GM19397 (cell line): Measurements from ENCODE around the gene MRPL48.
"Not testable (repeated sequence)": the region's sequence is repeated elsewhere in the genome, so short reads cannot be mapped to it uniquely, and the experiment has no call there.

Experiments used
- ATAC-seq: cut with Tn5 transposase; IDR thresholded peaks from one replicate; pipeline ENCODE4 v1.9.1; 2021; ENCODE audit warnings: mild to moderate bottlenecking, moderate library complexity; ENCODE audit not compliant: unreplicated experiment

MRPL48 gene

DNA sequence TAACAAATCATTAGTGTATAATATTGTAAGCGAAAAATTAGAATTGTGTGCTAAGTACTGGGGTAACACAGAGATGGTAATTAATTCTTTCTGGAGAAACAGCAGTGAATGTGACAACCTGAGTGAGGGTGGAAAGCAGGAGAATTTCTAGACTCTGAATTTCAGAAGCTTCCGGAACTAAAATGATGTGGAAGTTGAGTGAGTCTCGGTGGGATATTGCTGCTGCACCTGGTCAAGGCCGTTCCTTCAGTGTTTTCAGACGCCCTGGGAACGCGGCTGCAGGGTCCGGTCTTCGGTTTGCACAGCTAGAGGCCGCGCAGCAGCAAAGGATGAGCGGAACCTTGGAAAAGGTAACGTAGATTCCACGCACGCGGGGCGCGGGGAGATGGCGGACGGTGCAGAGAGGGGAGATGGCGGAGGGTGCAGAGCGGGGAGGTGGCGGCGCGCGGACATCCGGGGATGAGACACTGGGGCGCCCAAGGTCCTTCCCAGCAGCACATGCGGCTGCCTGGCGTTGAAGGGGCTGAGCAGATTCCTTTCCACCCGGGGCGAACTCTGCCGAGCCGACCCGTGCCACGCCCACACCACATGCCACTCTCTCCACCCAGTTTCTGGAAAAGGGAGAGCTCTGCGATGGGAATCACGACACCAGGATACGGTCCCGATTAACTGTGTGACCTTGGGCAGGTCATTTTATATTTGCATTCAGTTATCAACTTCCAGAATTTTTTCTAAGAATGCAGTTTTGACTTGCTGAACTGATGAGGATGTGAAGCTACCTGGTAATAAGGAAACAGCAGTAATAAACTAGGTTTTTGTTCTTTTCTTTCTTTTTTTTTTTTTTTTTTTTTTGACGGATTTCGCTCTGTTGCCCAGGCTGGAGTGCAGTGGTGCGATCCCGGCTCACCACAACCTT lies at the start of gene MRPL48:
Gene MRPL48 (plus strand): TSS at position 232 of the 916 bp plus-strand sequence. CDS start 98 bp downstream, at position 330.
- ATAC-seq: peak; percentile 96

DNA sequence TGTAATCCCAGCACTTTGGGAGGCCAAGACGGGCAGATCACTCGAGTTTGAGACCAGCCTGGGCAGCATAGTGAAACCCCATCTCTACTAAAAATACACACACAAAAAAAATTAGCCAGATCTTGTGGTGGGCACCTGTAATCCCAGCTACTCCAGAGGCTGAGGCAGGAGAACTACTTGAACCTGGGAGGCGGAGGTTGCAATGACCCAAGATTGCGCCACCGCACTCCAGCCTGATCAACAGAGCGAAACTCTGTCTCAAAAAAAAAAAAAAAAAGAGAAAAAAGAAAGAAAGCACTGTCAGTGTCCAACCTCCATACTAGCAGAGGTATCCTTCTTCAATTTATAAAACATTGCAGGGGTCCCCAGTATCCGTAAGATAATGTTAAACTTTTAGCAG lies 44.6 kb upstream of the MRPL48 start:
- no peak for ATAC-seq

DNA sequence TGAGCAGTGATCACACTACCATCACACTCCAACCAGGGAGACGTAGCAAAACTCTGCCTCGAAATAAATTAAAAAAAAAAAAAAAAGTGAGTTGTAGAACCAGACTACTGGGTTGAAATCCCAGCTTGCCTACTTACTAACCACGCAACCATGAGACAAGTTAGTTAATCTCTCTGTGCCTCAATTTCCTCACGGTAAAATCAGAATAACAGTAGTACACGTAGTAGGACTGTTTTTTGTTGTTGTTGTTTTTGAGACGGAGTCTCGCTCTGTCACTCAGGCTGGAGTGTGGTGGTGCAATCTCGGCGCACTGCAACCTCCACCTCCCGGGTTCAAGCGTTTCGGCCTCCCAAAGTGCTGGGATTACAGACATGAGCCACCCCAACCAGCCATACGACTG lies 41.0 kb upstream of the MRPL48 start:
- ATAC-seq: no peak

DNA sequence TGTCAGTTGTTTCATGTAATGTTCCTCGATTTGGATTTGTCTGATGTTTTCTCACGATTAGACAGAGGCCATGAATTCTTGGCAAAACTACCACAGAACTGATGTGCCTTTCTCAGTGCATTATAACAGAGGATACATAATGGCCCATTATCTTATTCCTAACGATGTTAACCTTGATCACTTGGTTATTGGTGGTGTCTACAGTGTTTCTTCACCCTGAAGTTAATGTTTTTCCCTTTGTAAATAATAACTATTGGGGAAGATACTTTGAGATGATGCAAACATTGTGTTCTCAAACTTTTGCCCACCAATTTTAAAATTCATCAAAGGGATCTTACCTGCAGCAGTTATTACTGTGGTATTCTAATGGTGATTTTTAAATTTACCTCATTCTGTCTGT lies 39.9 kb upstream of the MRPL48 start:
- ATAC-seq: no peak

DNA sequence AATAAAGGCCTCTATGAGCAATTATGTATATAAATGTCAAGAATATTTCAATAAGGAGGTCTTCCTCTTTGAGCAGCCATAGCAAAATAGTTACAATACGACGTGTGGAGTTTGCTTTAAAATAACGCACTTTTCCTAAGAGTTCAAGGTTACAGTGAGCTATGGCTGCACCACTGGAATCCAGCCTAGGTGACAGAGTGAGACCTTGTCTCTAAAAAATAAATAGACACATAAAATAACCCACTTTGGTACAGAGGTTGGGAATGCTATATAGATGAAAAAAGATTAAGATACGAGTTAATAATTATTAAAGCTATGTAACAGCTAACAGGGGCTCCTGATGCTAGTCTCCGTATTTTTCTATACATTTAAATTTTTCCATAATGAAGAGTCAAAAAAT lies 39.4 kb upstream of the MRPL48 start:
- ATAC-seq: no peak

DNA sequence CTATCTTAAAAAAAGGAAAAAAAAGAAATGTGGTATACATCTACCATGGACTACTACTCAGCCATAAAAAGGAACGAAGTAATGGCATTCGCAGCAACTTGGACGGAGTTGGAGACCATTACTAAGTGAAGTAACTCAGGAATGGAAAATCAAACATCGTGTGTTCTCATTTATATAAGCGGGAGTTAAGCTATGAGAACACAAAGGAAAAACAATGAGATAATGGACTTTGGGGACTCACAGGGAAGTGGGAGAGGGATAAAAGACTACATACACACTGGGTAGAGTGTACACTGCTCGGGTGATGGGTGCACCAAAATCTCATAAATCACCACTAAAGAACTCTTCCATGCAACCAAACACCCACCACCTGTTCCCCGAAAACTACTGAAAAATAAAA lies 38.6 kb upstream of the MRPL48 start:
- no peak for ATAC-seq

DNA sequence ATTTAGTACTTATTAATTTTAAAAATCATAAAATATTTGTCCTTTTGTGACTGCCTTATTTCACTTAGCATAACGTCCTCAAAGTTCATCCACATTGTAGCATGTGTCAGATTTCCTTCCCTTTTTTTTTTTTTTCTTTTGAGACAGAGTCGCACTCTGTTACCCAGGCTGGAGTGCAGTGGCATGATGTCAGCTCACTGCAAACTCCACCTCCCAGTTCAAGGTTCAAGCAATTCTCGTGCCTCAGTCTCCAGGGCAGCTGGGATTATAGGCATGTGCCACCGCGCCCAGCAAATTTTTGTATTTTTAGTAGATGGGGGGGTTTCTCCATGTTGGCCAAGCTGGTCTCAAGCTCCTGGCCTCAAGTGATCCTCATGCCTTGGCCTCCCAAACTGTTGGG lies 37.4 kb upstream of the MRPL48 start:
- no peak for ATAC-seq

DNA sequence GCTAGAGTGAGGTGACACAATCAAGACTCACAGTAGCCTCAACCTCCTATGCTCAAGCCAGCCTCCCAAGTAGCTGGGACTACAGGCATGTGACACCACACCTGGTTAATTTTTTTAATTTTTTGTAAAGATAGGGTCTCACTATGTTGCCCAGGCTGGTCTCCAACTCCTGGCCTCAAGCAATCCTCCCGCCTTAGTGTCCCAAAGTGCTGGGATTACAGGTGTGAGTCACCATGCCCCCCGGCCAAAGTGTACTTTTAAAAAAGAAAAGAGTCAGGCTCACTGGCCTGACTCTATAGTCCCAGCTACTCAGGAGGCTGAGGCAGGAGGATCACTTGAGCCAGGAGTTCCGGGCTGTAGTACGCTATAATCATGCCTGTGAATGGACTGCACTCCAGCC lies 36.8 kb upstream of the MRPL48 start:
- not testable (repeated sequence) for ATAC-seq

DNA sequence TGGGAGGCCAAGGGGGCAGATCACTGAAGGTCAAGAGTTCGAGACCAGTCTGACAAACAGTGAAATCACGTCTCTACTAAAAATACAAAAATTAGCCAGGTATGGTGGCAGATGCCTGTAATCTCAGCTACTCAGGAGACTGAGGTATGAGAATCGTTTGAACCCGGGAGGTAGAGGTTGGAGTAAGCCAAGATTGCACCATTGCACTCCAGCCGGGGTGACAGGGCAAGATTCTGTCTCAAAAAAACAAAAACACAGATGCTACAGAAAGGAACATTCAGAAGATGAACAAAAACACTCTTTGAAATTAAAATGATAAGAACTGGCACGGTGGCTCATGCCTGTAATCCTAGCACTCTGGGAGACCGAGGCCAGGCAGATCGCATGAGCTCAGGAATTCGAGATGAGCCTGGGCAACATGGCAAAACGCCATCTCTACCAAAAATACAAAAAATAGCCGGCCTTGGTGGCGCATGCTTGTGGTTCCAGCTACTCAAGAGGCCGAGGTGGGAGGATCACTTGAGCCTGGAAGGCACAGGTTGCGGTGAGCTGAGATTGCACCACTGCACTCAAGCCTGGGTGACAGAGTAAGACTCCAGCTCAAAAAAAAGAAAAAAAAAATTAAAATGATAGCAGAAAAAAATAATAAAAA lies 35.3 kb upstream of the MRPL48 start:
- ATAC-seq: no peak

DNA sequence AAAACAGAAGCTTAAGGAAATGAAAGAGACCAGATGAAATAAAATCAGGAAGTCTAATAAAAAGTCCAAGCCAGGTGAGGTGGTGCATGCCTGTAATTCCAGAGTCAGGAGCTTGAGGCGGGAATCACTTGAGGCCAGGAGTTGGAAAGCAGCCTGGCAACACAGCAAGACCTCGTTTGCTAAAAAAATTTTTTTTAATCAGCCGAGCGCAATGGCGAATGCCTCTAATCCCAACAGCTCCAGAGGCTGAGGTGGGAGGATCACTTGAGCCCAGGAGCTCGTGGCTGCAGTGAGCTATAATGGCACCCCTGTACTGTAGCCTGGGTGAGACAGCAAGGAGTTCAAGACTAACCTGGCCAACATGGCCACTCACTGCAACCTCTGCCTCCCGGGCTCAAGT lies 34.8 kb upstream of the MRPL48 start:
- ATAC-seq: no peak

DNA sequence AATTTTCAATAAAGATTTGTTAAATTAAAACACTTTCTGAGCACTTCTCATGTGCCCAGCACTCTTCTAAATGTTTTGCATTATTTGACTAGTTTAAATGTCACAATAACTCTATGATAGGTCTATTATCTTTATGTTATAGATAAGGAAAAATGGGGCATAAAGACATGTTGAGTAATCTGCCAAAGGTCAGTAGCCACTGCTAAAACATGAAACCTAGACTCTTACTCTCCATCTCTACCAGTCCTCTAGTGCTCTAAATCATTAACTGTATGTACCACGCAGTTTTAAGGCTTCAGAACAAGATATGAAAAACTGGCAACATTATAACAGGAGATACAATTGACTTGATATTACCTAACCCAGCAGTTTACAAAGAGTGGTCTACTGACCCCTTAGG lies 33.7 kb upstream of the MRPL48 start:
- no peak for ATAC-seq

DNA sequence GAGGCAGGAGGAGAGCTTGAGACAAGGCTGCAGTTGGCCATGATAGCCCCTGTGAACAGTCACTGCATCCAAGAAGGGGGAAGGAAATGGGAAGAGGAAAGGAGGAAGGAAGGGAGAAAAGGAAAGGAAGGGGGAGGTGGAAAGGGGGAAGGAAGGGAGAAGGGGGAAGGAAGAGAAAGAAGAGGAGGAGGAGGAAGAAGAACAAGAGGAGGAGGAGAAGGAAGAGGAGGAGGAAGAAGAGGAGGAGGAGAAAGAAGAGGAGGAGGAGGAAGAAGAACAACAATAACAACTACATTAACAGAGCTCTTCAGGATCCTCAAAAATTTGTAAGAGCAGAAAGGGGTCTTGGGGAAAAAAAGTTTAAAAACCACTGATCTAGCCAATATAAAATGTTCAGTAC lies 32.0 kb upstream of the MRPL48 start:
- no peak for ATAC-seq

DNA sequence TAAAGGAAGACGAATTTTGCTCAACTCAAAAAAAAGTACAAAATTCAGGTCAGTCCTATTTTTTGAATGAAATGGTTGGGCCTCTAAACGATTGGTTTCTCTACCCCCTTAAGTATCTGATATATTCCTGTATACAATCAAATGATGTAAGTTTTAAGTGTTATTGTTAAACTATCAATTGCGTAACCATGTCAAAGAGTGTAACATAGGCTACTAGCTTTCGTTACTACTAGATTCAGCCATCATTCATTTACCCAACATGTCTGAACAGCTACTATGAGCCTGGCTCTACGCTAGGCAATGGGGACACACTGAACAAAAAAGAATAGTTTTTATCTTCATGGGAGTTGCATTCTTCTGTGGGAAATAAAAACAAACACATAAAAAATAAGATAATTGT lies 30.1 kb upstream of the MRPL48 start:
- no peak for ATAC-seq

DNA sequence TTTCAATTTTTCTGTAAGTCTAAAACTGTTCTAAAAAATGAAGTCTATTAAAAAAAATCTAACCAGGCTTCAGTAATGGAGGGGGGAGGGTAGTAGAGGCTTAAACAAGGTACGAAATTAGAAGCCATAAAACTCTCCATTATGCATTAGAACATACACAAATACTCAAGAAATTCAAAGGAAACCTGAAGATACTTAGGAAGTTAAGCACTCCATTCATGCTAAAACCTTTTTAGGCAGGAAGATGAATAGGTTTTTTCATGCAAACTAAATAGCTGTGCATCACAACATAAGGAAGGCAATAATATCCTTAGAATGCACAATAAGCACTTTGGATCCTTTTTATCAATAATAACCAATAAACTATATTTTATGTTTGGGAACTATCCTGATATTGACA lies 29.2 kb upstream of the MRPL48 start:
- ATAC-seq: no peak

DNA sequence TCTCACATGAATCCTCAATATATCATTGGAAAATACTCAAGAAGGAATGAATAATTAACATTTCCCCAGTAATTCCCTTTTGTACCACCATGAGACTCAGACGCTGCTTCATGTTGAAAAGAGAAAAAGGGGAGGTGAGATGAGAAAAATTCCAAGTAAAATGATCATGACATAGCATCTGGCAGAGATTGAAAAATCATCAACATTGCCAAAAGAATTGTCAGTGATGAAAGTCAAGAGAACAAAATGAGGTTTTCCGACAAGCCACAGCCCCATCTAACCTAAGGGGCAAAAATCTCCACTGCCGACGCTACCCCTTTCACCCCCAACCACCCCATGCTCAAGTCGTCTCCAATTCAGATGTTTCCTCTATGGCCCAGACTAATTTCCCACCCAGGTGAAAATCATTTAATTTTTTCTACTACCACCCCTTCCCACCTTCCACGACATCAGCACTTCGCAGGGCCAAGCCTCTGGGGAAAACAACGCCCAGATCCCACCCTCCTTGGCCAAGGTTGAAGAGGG lies 28.0 kb upstream of the MRPL48 start:
- ATAC-seq: no peak

DNA sequence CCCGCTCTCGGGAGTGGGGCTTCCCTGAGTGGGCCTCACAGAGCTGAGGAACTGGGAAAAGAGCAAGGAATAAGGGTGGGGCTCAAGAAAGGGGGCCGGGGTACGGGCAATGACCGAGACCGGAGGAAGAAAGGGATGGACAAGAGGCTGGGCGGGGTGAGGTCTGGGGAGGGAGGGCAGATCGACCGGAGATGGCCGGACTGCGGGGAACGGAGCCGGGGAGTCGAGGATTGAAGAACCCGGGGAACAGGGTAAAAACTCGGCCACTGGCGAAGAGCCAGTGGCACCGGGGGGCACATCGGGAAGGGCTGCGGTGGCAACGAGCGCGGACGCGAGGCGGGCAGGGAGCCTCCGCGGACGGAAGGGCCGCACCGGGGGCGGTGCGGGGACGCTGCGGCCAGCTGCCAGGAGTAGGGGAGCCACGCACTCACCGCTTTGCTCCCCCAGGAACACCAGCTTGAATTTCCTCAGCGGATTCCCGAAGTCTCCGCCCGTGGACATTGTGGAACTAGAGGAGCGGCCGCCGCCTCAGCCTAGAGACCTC lies 27.5 kb upstream of the MRPL48 start:
- peak; percentile 2 for ATAC-seq

DNA sequence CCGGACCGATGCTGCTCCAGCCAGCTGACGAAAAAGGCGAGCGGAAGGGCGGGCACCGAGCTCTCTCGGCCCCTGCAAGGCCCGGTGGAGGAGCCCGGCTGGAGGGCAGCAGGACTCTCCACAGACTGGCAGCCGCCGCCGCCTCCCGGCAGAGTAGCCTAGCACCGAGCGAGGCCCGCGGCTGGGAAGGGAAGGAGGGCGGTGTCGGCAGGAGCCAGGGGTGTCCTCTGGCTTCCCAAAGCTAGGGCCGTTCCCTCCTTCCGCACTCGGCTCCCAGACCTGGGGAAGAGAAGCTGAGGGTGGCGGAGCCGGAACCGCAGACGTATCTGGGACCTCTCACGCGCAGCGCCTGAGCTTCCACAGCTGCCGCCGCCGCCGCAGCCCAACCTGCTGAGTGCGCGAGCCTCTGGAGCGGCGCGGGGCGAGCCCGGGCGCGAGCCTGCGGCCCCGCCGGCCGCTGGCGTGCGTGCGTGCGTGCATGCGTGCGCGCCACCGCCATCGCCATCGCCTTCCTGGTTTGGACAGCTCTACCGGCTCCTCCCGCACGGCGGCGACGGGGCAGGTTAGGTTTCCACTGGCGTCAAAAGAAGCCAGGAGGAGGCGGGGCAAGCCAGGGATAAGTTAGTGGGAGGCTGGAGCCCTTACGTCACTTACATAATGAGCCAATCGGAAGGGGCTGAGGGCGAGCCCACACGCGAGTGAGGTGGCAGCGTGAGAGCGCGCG lies 26.8 kb upstream of the MRPL48 start, which contains the start of gene RAB6A:
Gene RAB6A (minus strand): TSS at position 396 of the 724 bp plus-strand sequence. CDS start 439 bp downstream, outside the sequence.
- peak; percentile 91 for ATAC-seq

DNA sequence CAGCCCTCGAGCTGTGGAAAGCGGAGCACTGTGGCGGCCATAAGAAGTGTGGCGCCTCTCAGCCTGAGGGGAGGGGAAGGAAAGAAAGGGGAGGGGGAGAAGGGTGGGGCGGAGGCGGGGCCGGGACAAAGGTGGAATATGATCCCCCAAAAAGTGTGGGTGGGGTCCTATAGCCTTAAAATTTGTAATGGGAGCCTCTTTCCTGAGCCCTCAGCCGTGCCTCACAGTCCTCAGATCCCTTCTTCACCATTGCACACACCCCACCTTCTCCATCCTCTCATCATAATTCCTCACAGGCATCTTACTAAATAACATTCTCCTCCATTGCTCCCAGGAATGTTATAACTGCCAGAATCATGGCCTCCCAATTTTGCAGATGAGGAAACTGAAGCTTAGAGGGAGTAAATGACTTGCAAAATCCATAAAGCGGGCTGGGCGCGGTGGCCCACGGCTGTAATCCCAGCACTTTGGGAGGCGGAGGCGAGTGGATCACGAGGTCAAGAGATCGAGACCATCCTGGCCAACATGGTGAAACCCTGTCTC lies 26.2 kb upstream of the MRPL48 start:
- peak; percentile 3 for ATAC-seq

DNA sequence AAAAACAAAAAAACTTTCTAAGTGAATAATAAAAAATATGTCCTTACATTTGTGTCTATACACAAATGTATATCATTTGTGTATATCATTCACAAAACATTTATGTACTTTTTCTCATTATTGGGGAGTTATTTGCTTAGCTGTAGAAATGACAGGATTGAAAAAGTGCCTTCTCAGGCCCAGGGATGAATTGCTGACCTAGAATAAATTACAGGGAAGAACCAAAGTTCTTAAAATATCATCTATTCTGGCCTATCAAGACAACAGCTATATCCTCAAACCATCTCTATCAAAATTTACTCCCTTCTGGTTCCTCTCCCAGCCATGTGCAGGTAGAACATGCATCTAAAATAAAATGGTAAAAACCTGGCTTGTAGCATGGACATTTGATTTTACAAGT lies 24.9 kb upstream of the MRPL48 start:
- ATAC-seq: no peak

DNA sequence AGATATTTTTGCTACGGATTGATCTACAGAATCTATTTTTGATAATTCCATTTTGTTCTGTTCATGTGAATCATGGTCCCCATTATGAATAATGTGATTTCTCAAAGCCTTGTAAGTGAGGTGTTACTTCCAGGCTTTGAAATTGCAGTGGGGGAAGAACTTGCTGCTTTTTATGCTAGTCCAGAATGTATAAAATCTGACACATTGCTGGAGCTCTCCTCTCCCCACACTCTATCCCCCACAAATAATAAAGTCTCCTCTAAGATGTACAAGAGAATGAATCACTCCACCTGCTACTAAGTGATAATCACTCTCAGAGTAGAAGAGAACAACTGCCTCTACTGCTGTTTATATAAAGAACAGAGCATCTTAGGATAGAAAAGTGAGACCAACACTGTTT lies 20.9 kb upstream of the MRPL48 start:
- ATAC-seq: no peak

DNA sequence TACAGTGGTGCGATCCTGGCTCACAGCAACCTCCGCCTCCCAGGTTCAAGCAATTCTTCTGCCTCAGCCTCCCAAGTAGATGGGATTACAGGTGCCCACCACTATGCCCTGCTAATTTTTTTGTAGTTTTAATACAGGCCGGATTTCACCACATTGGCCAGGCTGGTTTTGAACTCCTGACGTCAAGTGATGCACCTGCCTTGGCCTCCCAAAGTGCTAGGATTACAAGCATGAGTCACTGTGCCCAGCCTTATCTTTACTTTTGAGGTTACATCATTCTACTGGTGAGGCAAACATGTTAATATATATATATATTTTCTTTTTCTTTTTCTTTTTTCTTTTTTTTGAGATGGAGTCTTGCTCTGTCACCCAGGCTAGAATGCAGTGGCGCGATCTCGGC lies 16.9 kb upstream of the MRPL48 start:
- ATAC-seq: not testable (repeated sequence)
